Heart right ventricle (tissue), 16 donors: Measurements from ENCODE around the gene LRSAM1. TPM values are rescaled to one million over a fixed set of nuclear protein-coding genes. Genes with fewer than 3 reads are reported as not detected.

Experiments used
- ATAC-seq, 8 donors: fragments of 200-7000 bp; cut with Tn5 transposase; one replicate each; pipeline ENCODE4 v1.9.1; 2020; ENCODE audit warnings: mild to moderate bottlenecking in 8 of 8, moderate library complexity in 8 of 8, moderate number of reproducible peaks in 1 of 8
- DNase-seq, 2 donors: peaks; one replicate each; pipeline ENCODE4 v3.0.0-alpha.2; 2020
- H3K27ac ChIP-seq, 10 donors: fragments of 200-600 bp; sonication (generic) in 2 of 10; one replicate each; pipeline versions ENCODE4 v1.5.0 to v1.8.0; 2020 to 2022; ENCODE audit warnings: mild to moderate bottlenecking in 3 of 10
- H3K27me3 ChIP-seq, 7 donors: fragments of 200-600 bp; one replicate each; pipeline ENCODE4 v1.8.0; 2021 to 2022; ENCODE audit warnings: mild to moderate bottlenecking in 2 of 7
- H3K36me3 ChIP-seq, 9 donors: fragments of 200-600 bp; sonication (generic) in 1 of 9; one replicate each; pipeline versions ENCODE4 v1.5.0 to v1.8.0; 2020 to 2022; ENCODE audit warnings: mild to moderate bottlenecking in 2 of 9
- H3K4me1 ChIP-seq, 9 donors: fragments of 200-600 bp; sonication (generic) in 1 of 9; one replicate each; pipeline versions ENCODE4 v1.5.0 to v1.8.0; 2020 to 2022; ENCODE audit warnings: mild to moderate bottlenecking in 4 of 9
- H3K4me3 ChIP-seq, 10 donors: fragments of 200-600 bp; sonication (generic) in 2 of 10; one replicate each; pipeline versions ENCODE4 v1.5.0 to v1.8.0; 2020 to 2022; ENCODE audit warnings: mild to moderate bottlenecking in 7 of 10, moderate library complexity in 2 of 10
- H3K9me3 ChIP-seq, 11 donors: fragments of 200-600 bp in 10 of 11; sonication (generic) in 2 of 11; one replicate each; pipeline versions ENCODE4 v1.5.0 to v1.8.0; 2013 to 2022; ENCODE audit warnings: mild to moderate bottlenecking in 2 of 11, control low read depth in 1 of 11, moderate library complexity in 1 of 11
- CTCF ChIP-seq, 9 donors: fragments of 200-600 bp; sonication (generic) in 2 of 9; IDR thresholded peaks; one replicate each; pipeline versions ENCODE4 v1.5.0 to v1.8.0; 2021 to 2022; ENCODE audit warnings: antibody characterized with exemption in 9 of 9, mild to moderate bottlenecking in 5 of 9, moderate library complexity in 1 of 9
- WGBS, 2 donors: extraction: QIAGEN DNeasy Blood & Tissue Kit; methylation state at CpG; one replicate each; pipeline ENCODE4 v1.1.7; 2013; ENCODE audit warnings: inconsistent platforms in 1 of 2; 5-methylcytosine and 5-hydroxymethylcytosine counted together
- intact Hi-C, 10 donors: fragments of 100-400 bp; cut with DNase I; formaldehyde crosslinking; loops; one replicate each; pipeline versions ENCODE4 v1.11.1 to v1.14.2; 2022
- polyA plus RNA-seq, 2 donors: library from polyadenylated mRNA; stranded (reverse); fragments of 200-250 nt; gene quantifications; one replicate each; pipeline ENCODE4 v1.2.3, GENCODE V29; 2013
- total RNA-seq, 10 donors: library from RNA; stranded (reverse); fragmentation: NEBNext Ultra II Directional in 3 of 10; extraction: Animal tissue kit (Norgen Biotek cat#: 25700) in 3 of 10; gene quantifications; one replicate each; pipeline versions ENCODE4 v1.2.1 to v1.2.4, GENCODE V29; 2021 to 2023
- donor health status: Arrhythmogenic right ventricular cardiomyopathy.
- donor health status: ischemic (EF 13 %, LVEDD 7.1; RV severe dilation, severe dysfunction).
- donor health status: healthy with polysubstance abuse.
- donor health status: DM: no; HTN: yes; CAD: no.
- donor health status: DM: no; HTN: no; CAD: no.
- donor health status: ischemic (EF 25% LVEDD 6.9; RV normal size, moderate dysfunction).
- donor health status: ischemic (EF 25% LVEDD 5.7; RV mildly dilated, moderate dysfunction).
- donor health status: healthy.
- donor health status: DM: yes; HTN: yes; CAD: no.
- donor health status: Ischemic cardiomyopathy.
- donor health status: ischemic (EF 35%, LVEDD 5.7; RV mildly dilated, moderate dysfunction).
- donor health status: nonischemic (EF 11% LVEDD 7.7; RV severe dilation, severe dysfunction).
- donor health status: DM: yes; HTN: yes; CAD: no.
- donor health status: PGD.
- donor health status: ischemic (EF 29% LVEDD 5.4; RV normal size, mild dysfunction).
- donor health status: nonischemic (EF 23%, LVEDD 6.1; RV moderate dilation, normal function).

LRSAM1 gene
- total and polyA plus RNA-seq, 12 donors, result 21.2 to 59.9 (median 29.5) TPM

- no peak overlapping the region for H3K4me3 ChIP-seq
- peaks cover 0 to 14% (median 0%) of the 10 kb centered on the region in 9 donors for H3K36me3 ChIP-seq
- ATAC-seq (no peak), DNase-seq (no peak)
- 89 to 90% methylated on average over 4 of the region's 4 CpGs for WGBS, 2 donors
- no peak for TF ChIP-seq CTCF (IDR thresholded peaks at IDR 0.05)
- intact Hi-C loops, result no loop called here
- no peaks in the 10 kb centered on the region for H3K9me3 ChIP-seq
- H3K27me3 ChIP-seq, result no peaks in the 10 kb centered on the region
- peak overlapping the region in 1 of 10 donors; percentile 72 for H3K27ac ChIP-seq
- peaks cover 0 to 24% (median 15%) of the 10 kb centered on the region in 9 donors for H3K4me1 ChIP-seq
Measured at GRCh38 chr9:127411122-127411521, 40.2 kb upstream of the LRSAM1 start.

GRCh38 chr9:127415141-127415540 is 36.2 kb upstream of the LRSAM1 start:
- WGBS, 2 donors, result 88 to 92% methylated on average over 4 of the region's 4 CpGs
- Histone ChIP-seq H3K9me3 (no peaks in the 10 kb centered on the region), H3K4me1 (peaks cover 0 to 28% (median 0%) of the 10 kb centered on the region in 9 donors), H3K27ac (no peak overlapping the region), H3K4me3 (no peak overlapping the region), H3K36me3 (no peaks in the 10 kb centered on the region), H3K27me3 (no peaks in the 10 kb centered on the region)
- TF ChIP-seq CTCF (IDR thresholded peaks at IDR 0.05), result no peak
- DNase-seq, result no peak
- intact Hi-C loops, result no loop called here
- ATAC-seq, result no peak

GRCh38 chr9:127415657-127416056 is 35.7 kb upstream of the LRSAM1 start:
- ATAC-seq, result no peak
- Histone ChIP-seq H3K27me3 (no peaks in the 10 kb centered on the region), H3K27ac (no peak overlapping the region), H3K4me3 (no peak overlapping the region), H3K9me3 (no peaks in the 10 kb centered on the region), H3K4me1 (peaks cover 0 to 27% (median 0%) of the 10 kb centered on the region in 9 donors), H3K36me3 (no peaks in the 10 kb centered on the region)
- intact Hi-C loops, result no loop called here
- no peak for TF ChIP-seq CTCF (IDR thresholded peaks at IDR 0.05)
- DNase-seq, result no peak
- 79 to 83% methylated on average over 1 of the region's 1 CpG for WGBS, 2 donors

GRCh38 chr9:127417131-127418036 is 33.9 kb upstream of the LRSAM1 start:
- intact Hi-C loops, result loop anchor here in 1 of 10 donors (1.0 kb wide), 1 partner anchor 18 kb away; no protein-coding TSS in a partner anchor
- Histone ChIP-seq H3K27ac (no peak overlapping the region), H3K27me3 (no peaks in the 10 kb centered on the region), H3K36me3 (no peaks in the 10 kb centered on the region), H3K4me1 (peaks cover 0 to 16% (median 4%) of the 10 kb centered on the region in 9 donors), H3K4me3 (no peak overlapping the region), H3K9me3 (no peaks in the 10 kb centered on the region)
- peak in 2 of 8 donors; percentile 11 to 27 for ATAC-seq
- no peak for DNase-seq
- no peak for TF ChIP-seq CTCF (IDR thresholded peaks at IDR 0.05)
- WGBS, 2 donors, result 79 to 80% methylated on average over 15 of the region's 15 CpGs
